K562 treated with DMSO at 1 percent for 4 hours (cell line): ENCODE results near the gene PIK3CB. TPM values are rescaled to one million over a fixed set of nuclear protein-coding genes. Genes with fewer than 3 reads are reported as not detected.

ENCODE experiments used
- total RNA-seq: library from RNA; unstranded; fragments of 300-600 nt; gene quantifications from 2 replicates; pipeline ENCODE4 v1.2.3, GENCODE V29; 2022; ENCODE audit not compliant: insufficient read depth

Gene PIK3CB
- total RNA-seq, result 31.0 and 39.2 TPM in 2 replicates

DNA sequence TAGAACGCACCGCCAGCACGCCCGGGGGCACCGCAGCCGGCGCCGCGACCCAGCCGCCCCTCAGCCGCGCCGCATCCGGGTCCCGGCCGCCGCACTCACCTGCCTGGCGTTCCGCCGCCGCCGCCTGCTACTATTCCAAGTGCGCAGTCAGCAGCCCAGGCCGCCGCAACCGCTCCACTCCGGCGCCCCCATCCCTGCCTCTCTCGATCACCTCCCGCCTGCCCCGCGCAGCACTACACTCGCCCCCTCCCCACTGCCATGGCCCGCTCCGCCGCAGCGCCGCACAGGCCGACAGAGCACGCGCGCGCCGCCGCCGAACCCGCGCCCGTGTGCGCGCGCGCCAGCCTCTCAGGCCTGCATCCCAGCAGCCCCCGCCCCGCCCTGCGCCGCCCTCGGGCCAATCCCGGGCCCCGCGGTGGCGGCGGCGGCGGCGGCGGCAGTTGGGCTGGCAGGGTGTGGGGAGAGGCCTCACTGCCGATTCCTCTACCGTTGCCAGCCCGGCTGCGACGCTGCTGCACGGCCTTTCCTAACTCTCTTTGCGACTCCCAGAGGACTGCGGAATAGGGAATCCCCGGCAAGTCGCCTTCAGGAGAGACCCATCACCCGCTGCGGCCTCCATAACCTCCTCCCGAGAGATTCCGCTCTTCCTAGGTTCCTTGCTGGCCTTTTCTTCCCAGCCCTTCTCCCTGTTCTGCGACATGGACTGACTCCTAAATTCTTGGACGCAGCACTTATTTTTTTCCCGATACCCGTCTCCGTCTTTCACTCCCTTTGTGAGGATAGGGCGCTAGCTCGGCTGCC lies at the start of gene PIK3CB:
Gene PIK3CB, minus strand, starts transcription at position 333 of the 801 bp plus-strand sequence. CDS start 75,585 bp downstream, outside the sequence.

DNA sequence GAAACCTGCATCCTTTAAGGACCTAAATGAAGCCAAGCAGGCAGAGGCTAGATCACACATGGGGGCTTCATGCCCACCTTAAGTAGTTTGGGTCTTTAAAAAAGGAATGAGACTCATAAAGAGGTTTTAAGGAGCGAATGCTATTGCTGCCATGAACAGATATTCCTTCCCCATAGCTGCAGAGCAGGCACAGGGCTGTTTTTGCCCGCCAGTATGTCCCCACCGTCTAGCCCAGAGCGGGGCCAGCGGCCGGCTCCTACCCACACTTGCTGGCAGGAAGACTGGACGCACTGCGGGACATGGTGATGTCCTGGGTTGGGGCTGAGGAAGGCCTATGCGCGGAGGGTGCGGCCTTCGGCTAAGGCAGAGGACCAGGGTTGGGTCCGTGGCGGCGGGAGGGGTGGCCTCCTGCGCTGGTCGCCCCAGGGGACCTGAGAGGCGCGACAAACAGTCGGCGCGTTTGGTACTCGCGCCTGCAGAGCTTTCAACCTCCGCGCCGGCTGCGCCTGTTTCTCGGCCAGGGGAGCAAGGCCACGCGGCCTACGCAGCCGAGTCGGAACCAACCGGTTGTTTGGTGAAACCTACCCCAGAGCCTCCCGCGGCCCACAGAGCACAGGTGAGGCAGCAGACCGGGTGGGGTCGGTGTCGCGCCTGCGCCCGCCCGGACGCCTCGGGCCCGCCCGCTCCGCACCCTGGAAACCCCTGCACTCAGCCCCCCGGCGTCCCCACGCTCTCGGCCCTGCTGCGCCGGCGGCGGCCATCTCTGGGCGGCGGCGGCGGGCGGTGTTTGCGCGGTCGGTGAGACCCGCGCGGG lies 226.2 kb downstream of the PIK3CB start, which contains the start of gene FAIM:
Gene FAIM, plus strand, starts transcription at position 450 of the 814 bp plus-strand sequence. CDS start 10,956 bp downstream, outside the sequence.

Other genes with a start within 250 kb of the PIK3CB start
- 11.5 and 13.8 TPM in 2 replicates for gene CEP70, start 240.7 kb downstream of the PIK3CB start, total RNA-seq
- 1.4 and 3.6 TPM in 2 replicates for gene FAIM, start 226.2 kb downstream of the PIK3CB start, total RNA-seq
- 24.2 and 29.3 TPM in 2 replicates for gene FOXL2, start 112.2 kb upstream of the PIK3CB start, total RNA-seq
- gene FOXL2NB, start 112.3 kb upstream of the PIK3CB start, total RNA-seq, result 5.5 and 11.0 TPM in 2 replicates
- not detected in 2 replicates for gene PRR23A, start 171.3 kb upstream of the PIK3CB start, total RNA-seq
- gene PRR23B, start 186.0 kb upstream of the PIK3CB start, total RNA-seq, result not detected in 2 replicates
- not detected in 2 replicates for gene PRR23C, start 210.0 kb upstream of the PIK3CB start, total RNA-seq